Mucosa of descending colon (tissue), 3 donors: ENCODE results near the gene AFP. TPM values are rescaled to one million over a fixed set of nuclear protein-coding genes. Genes with fewer than 3 reads are reported as not detected.

Source experiments
- ATAC-seq: fragments of 200-7000 bp; cut with Tn5 transposase; one replicate; pipeline ENCODE4 v1.9.1; 2020; ENCODE audit warnings: mild to moderate bottlenecking, moderate library complexity
- DNase-seq, 3 donors: peaks; one replicate each; pipeline ENCODE4 v3.0.0-alpha.2; 2020
- H3K36me3 ChIP-seq: fragments of 200-600 bp; one replicate; pipeline ENCODE4 v1.8.0; 2021; ENCODE audit warnings: low read depth, mild to moderate bottlenecking
- H3K4me1 ChIP-seq: fragments of 200-600 bp; one replicate; pipeline ENCODE4 v1.8.0; 2021; ENCODE audit warnings: low read depth, mild to moderate bottlenecking
- H3K4me3 ChIP-seq: fragments of 200-600 bp; one replicate; pipeline ENCODE4 v1.8.0; 2021; ENCODE audit warnings: mild to moderate bottlenecking
- H3K9me3 ChIP-seq: fragments of 200-600 bp; one replicate; pipeline ENCODE4 v1.8.0; 2021; ENCODE audit warnings: mild to moderate bottlenecking
- intact Hi-C, 2 donors: fragments of 100-400 bp; cut with DNase I in 1 of 2; cut with micrococcal nuclease in 1 of 2; formaldehyde crosslinking; loops; one replicate each; pipeline versions ENCODE4 v1.11.0 to v1.11.1; 2022; cut with DNase I, micrococcal nuclease
- total RNA-seq, 3 donors: library from RNA; stranded (reverse); fragmentation: NEBNext Ultra II Directional in 2 of 3; extraction: Animal tissue kit (Norgen Biotek cat#: 25700) in 2 of 3; gene quantifications; one replicate each; pipeline versions ENCODE4 v1.2.1 to v1.2.4, GENCODE V29; 2021 to 2023
- TF ChIP-seq, protein P1 (sequence below): fragments of 200-600 bp; IDR thresholded peaks from one replicate; pipeline ENCODE4 v1.8.0; 2022; ENCODE audit warnings: antibody characterized with exemption, mild to moderate bottlenecking
- donor health status: DM: no; HTN: no; CAD: no; lungs with moderate emphysema.
- donor health status: DM: no; HTN: no; CAD: no.
- donor health status: DM: no; HTN: yes; CAD: no.

Gene AFP
- total RNA-seq, 3 donors from 2014 or later, result not detected

GRCh38 chr4:73445383-73446335 lies 9.6 kb downstream of the AFP start:
- intact Hi-C loops, result no loop called here
- TF ChIP-seq, protein P1, sequence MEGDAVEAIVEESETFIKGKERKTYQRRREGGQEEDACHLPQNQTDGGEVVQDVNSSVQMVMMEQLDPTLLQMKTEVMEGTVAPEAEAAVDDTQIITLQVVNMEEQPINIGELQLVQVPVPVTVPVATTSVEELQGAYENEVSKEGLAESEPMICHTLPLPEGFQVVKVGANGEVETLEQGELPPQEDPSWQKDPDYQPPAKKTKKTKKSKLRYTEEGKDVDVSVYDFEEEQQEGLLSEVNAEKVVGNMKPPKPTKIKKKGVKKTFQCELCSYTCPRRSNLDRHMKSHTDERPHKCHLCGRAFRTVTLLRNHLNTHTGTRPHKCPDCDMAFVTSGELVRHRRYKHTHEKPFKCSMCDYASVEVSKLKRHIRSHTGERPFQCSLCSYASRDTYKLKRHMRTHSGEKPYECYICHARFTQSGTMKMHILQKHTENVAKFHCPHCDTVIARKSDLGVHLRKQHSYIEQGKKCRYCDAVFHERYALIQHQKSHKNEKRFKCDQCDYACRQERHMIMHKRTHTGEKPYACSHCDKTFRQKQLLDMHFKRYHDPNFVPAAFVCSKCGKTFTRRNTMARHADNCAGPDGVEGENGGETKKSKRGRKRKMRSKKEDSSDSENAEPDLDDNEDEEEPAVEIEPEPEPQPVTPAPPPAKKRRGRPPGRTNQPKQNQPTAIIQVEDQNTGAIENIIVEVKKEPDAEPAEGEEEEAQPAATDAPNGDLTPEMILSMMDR, result no peak
- ATAC-seq (no peak), DNase-seq (no peak)
- Histone ChIP-seq H3K4me1 (no peaks in the 10 kb centered on the region), H3K36me3 (no peaks in the 10 kb centered on the region), H3K4me3 (no peak overlapping the region), H3K9me3 (no peaks in the 10 kb centered on the region)

DNA sequence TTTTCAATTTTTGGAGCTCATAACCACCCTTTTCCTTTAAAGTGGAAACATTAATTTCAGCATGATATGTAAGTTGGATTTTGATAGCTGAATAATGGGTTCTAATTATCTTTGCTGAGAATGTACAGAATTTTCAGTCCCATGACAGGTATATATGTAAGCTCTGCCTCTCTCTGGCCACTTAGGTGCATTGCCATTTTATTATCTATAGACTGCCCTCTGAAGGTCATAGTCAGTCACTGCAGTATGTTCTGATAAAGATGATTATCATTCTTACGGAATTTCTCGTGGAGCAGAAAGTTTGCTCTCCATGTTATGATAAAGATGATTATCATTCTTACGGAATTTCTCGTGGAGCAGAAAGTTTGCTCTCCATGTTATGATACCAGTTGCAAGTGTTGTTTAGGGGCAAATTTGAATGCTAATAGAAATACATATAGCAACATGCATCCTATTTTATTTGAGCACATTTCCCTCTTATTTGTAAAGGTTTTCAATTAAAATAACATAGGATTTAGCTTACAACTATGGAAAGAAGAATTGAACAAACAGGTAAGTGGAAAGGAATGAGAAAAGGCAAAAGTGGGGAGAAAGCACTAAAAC lies 10.4 kb downstream of the AFP start:
- Histone ChIP-seq H3K9me3 (no peaks in the 10 kb centered on the region), H3K4me1 (no peaks in the 10 kb centered on the region), H3K4me3 (no peak overlapping the region), H3K36me3 (no peaks in the 10 kb centered on the region)
- TF ChIP-seq, protein P1, result peak; percentile 55
- ATAC-seq (peak; percentile 91), DNase-seq (peak in 1 of 3 donors; percentile 45)
- intact Hi-C loops, result no loop called here

GRCh38 chr4:73447671-73448070 lies 11.7 kb downstream of the AFP start:
- intact Hi-C loops, result no loop called here
- Histone ChIP-seq H3K9me3 (no peaks in the 10 kb centered on the region), H3K36me3 (no peaks in the 10 kb centered on the region), H3K4me1 (no peaks in the 10 kb centered on the region), H3K4me3 (no peak overlapping the region)
- no peak for DNase-seq
- ATAC-seq, result no peak
- TF ChIP-seq, protein P1, result no peak

- DNase-seq, result no peak
- intact Hi-C loops, result no loop called here
- Histone ChIP-seq H3K9me3 (no peaks in the 10 kb centered on the region), H3K4me1 (no peaks in the 10 kb centered on the region), H3K36me3 (no peaks in the 10 kb centered on the region), H3K4me3 (no peak overlapping the region)
- TF ChIP-seq, protein P1, result no peak
- no peak for ATAC-seq
Measured at GRCh38 chr4:73448448-73449203, 12.6 kb downstream of the AFP start.

GRCh38 chr4:73450398-73451004 lies 14.5 kb downstream of the AFP start:
- TF ChIP-seq, protein P1, result no peak
- DNase-seq (peak in 1 of 3 donors; percentile 38), ATAC-seq (no peak)
- Histone ChIP-seq H3K36me3 (no peaks in the 10 kb centered on the region), H3K4me1 (no peaks in the 10 kb centered on the region), H3K4me3 (no peak overlapping the region), H3K9me3 (no peaks in the 10 kb centered on the region)
- intact Hi-C loops, result no loop called here
